MCF 10A (cell line): ENCODE results near the gene RAMACL. TPM values are rescaled to one million over a fixed set of nuclear protein-coding genes. Genes with fewer than 3 reads are reported as not detected.

Experiments
- BruUV-seq: library from RNA; stranded (reverse); fragments of 400-500 nt; replicated peaks from 2 replicates; lab custom pipeline; 2021; lab: Mats Ljungman, UMichigan
- CTCF ChIA-PET: fragments of 300-600 bp; sonication (Branson Sonifier 250); formaldehyde crosslinking; extraction: SDS; loops from one replicate; lab custom pipeline; 2021; ENCODE audit warnings: antibody characterized with exemption, inconsistent platforms; lab: Yijun Ruan, JAX
- POLR2A ChIA-PET: fragments of 300-600, 350-650 bp; sonication (Branson Sonifier 250); formaldehyde crosslinking; extraction: SDS; loops from one replicate; lab custom pipeline; 2020; ENCODE audit warnings: antibody characterized with exemption, inconsistent platforms; lab: Yijun Ruan, JAX
- DNase-seq: peaks from one replicate; pipeline ENCODE4 v3.0.0-alpha.2; 2018; ENCODE audit not compliant: unreplicated experiment
- H3K27ac Mint-ChIP-seq: one replicate; pipeline ENCODE4 v1.8.0; 2022; ENCODE audit warnings: mild to moderate bottlenecking, low read depth, mixed read lengths; ENCODE audit not compliant: unreplicated experiment
- H3K27me3 Mint-ChIP-seq: one replicate; pipeline ENCODE4 v1.8.0; 2022; ENCODE audit warnings: mixed read lengths; ENCODE audit not compliant: insufficient read depth, unreplicated experiment
- H3K36me3 Mint-ChIP-seq: one replicate; pipeline ENCODE4 v1.8.0; 2022; ENCODE audit warnings: mild to moderate bottlenecking, moderate library complexity, mixed read lengths; ENCODE audit not compliant: insufficient read depth, unreplicated experiment
- H3K4me1 Mint-ChIP-seq: one replicate; pipeline ENCODE4 v1.8.0; 2022; ENCODE audit warnings: mixed read lengths; ENCODE audit not compliant: insufficient read depth, unreplicated experiment
- H3K4me3 Mint-ChIP-seq: one replicate; pipeline ENCODE4 v1.8.0; 2022; ENCODE audit warnings: mild to moderate bottlenecking, moderate library complexity, mixed read lengths; ENCODE audit not compliant: unreplicated experiment
- H3K9me3 Mint-ChIP-seq: one replicate; pipeline ENCODE4 v1.8.0; 2022; ENCODE audit warnings: mixed read lengths; ENCODE audit not compliant: unreplicated experiment
- intact Hi-C: fragments of 100-400 bp; cut with micrococcal nuclease; formaldehyde crosslinking; loops from 2 replicates; pipeline ENCODE4 v1.14.1; 2022
- total RNA-seq: library from RNA; stranded (reverse); gene quantifications from 2 replicates; pipeline ENCODE4 v1.2.3, GENCODE V29; 2022
- TF ChIP-seq, protein P1 (sequence below): fragments of 200-600 bp; IDR thresholded peaks from one replicate; pipeline ENCODE4 v1.8.0; 2022; ENCODE audit warnings: antibody characterized with exemption, mild to moderate bottlenecking; ENCODE audit not compliant: unreplicated experiment

RAMACL gene
- total RNA-seq, 1 experiment from 2014 or later: 5.3 TPM

DNA sequence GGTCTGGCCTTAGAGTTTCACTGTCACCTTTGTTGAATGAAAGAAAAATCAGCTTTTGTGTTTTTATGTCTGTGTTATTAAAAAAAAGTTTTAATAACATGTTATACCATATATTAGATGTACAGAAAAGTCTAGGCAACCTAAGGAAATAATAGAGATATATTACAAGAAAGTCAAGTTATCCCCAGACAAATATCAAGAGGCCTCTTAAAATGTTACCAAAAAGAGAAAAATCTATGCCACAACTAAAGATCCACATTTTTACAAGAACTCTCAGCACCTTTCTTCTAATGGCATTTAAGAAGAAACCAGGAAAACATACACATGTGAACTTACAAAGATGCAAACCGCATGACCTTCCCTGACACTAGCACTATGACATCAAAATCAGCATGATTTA, 26.8 kb downstream of the RAMACL start:
- TF ChIP-seq, protein P1, sequence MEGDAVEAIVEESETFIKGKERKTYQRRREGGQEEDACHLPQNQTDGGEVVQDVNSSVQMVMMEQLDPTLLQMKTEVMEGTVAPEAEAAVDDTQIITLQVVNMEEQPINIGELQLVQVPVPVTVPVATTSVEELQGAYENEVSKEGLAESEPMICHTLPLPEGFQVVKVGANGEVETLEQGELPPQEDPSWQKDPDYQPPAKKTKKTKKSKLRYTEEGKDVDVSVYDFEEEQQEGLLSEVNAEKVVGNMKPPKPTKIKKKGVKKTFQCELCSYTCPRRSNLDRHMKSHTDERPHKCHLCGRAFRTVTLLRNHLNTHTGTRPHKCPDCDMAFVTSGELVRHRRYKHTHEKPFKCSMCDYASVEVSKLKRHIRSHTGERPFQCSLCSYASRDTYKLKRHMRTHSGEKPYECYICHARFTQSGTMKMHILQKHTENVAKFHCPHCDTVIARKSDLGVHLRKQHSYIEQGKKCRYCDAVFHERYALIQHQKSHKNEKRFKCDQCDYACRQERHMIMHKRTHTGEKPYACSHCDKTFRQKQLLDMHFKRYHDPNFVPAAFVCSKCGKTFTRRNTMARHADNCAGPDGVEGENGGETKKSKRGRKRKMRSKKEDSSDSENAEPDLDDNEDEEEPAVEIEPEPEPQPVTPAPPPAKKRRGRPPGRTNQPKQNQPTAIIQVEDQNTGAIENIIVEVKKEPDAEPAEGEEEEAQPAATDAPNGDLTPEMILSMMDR: no peak
- Mint-ChIP-seq H3K27ac (no peak overlapping the region), H3K36me3 (peaks cover 43% of the 10 kb centered on the region), H3K9me3 (no peaks in the 10 kb centered on the region), H3K27me3 (no peaks in the 10 kb centered on the region), H3K4me3 (no peak overlapping the region), H3K4me1 (peaks cover 59% of the 10 kb centered on the region)
- BruUV-seq: no TSS peak
- CTCF ChIA-PET: no interaction called here
- intact Hi-C loops: no loop called here
- POLR2A ChIA-PET: interaction anchor here (1.3 to 8.4 kb wide), 2 partner anchors 62 to 67 kb away, joined by 4 to 86 read pairs; no protein-coding TSS in a partner anchor
- no peak for DNase-seq

DNA sequence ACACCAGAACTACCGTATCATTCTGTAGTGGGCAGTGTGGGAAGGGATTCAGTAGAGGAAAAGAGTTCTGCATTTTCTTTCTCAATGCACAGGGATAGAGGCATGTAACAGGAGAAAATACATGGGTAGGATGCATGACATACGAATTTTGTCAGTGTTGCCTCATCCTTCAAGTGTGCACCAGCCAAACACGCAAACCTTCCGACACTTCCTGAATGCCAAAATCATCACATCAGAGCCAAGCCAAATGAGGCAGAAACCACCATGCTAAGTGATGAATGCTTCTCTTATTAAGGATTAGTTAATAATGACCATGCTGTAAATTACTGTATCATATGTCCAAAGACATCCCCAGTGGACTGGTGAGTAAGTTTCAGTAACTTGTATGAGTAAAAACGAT, 27.3 kb downstream of the RAMACL start:
- Mint-ChIP-seq H3K9me3 (no peaks in the 10 kb centered on the region), H3K4me1 (peaks cover 59% of the 10 kb centered on the region), H3K27me3 (no peaks in the 10 kb centered on the region), H3K27ac (peak overlapping the region; percentile 29), H3K36me3 (peaks cover 38% of the 10 kb centered on the region), H3K4me3 (no peak overlapping the region)
- no TSS peak for BruUV-seq
- peak; percentile 64 for DNase-seq
- ChIA-PET CTCF (no interaction called here), POLR2A (interaction anchor here (1.3 to 8.4 kb wide), 2 partner anchors 63 to 67 kb away, joined by 4 to 86 read pairs; no protein-coding TSS in a partner anchor)
- intact Hi-C loops: no loop called here
- TF ChIP-seq, protein P1: no peak

DNA sequence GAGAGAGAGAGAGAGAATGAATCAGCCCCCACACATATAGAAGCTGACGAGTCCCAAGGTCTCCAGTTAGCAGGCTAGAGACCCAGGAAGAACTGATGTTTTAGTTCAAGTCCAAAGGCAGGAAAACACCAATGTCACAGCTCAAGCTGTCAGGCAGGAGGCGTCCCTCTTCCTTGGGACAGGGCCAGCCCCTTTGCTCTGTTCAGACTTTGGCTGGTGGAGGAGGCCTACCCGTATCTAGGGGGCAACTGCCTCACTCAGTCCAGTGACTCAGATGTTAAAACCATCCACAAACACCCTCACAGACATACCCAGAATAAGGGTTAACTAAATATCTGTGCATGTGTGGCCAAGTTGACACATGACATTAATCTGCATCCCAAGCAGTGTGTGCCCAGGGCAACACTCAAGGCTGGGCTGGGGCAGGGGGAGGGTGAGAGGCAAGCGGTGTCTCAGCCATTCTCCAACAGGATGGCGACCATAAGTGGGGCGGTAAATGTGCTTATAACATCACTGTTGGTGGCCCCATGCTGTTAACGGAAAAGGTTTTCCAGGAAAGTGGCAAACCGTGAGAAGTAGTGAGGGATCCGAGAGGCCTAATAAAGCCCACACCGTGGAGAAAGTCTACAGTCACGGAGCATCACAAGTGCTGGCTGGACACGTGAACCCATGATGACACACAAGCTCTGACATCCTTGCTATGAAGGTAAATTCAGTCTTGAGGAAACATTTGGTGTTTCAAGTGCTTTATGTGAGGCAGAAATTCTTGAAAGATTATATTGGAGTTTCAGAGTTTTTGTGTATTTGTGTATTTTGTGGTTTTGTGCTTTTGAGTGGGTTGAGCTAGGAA, 28.1 kb downstream of the RAMACL start:
- BruUV-seq: no TSS peak
- intact Hi-C loops: no loop called here
- Mint-ChIP-seq H3K9me3 (no peaks in the 10 kb centered on the region), H3K27ac (peak overlapping the region; percentile 86), H3K4me3 (no peak overlapping the region), H3K4me1 (peaks cover 59% of the 10 kb centered on the region), H3K27me3 (no peaks in the 10 kb centered on the region), H3K36me3 (peaks cover 32% of the 10 kb centered on the region)
- no peak for DNase-seq
- CTCF ChIA-PET: interaction anchor here (1.6 kb wide), 1 partner anchor 8 kb away, joined by 10 read pairs; no protein-coding TSS in a partner anchor
- POLR2A ChIA-PET: interaction anchor here (1.1 to 8.4 kb wide), 4 partner anchors 9 to 68 kb away, joined by 3 to 86 read pairs (median 26); no protein-coding TSS in a partner anchor
- TF ChIP-seq, protein P1: no peak

DNA sequence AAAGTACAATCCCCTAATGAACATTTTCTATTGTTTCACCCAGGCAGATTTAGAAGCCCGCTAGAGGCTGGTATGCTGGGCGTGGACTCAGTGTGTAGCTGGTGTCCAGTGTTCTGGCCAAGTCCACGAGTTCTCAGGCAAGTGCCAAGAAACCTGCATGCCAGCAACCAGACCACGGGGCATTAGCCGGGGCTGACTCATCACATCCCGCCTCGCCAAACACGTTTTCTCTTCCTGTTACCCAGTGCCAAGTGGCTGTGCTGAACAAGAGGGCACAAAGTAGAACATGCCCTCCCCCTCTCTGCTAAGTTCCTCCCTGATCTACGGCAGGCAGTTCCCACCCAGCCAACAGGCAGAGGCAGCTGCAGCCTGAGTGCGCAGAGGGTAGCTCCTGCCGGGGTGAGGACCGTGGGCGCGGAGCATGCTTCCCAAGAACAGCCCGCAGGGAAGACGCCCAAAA, 29.6 kb downstream of the RAMACL start:
- peak overlapping the region; percentile 68 for H3K4me3 Mint-ChIP-seq
- ChIA-PET POLR2A (interaction anchor here (0.5 to 8.4 kb wide), 12 partner anchors 11 to 1302 kb away, joined by 3 to 86 read pairs (median 6); partner anchors contain the start of gene RPS6KA2), CTCF (interaction anchor here (0.5 to 1.6 kb wide), 3 partner anchors 9 to 65 kb away, joined by 3 to 10 read pairs (median 4); no protein-coding TSS in a partner anchor)
- intact Hi-C loops: loop anchor here (1.0 to 2.0 kb wide), 3 partner anchors 10 to 67 kb away; no protein-coding TSS in a partner anchor
- peak overlapping the region; percentile 86 for H3K27ac Mint-ChIP-seq
- H3K4me1 Mint-ChIP-seq: peaks cover 64% of the 10 kb centered on the region
- H3K9me3 Mint-ChIP-seq: no peaks in the 10 kb centered on the region
- TF ChIP-seq, protein P1: no peak
- peak; percentile 99 for DNase-seq
- no peaks in the 10 kb centered on the region for H3K27me3 Mint-ChIP-seq
- peaks cover 20% of the 10 kb centered on the region for H3K36me3 Mint-ChIP-seq
- no TSS peak for BruUV-seq
